HG03469 (cell line): Measurements from ENCODE around the gene PMEPA1.
"Not testable (repeated sequence)": the region's sequence is repeated elsewhere in the genome, so short reads cannot be mapped to it uniquely, and the experiment has no call there.

Experiments used
- ATAC-seq: cut with Tn5 transposase; IDR thresholded peaks from one replicate; pipeline ENCODE4 v1.9.1; 2021; ENCODE audit warnings: mild to moderate bottlenecking, moderate library complexity, moderate number of reproducible peaks; ENCODE audit not compliant: unreplicated experiment

Gene PMEPA1

DNA sequence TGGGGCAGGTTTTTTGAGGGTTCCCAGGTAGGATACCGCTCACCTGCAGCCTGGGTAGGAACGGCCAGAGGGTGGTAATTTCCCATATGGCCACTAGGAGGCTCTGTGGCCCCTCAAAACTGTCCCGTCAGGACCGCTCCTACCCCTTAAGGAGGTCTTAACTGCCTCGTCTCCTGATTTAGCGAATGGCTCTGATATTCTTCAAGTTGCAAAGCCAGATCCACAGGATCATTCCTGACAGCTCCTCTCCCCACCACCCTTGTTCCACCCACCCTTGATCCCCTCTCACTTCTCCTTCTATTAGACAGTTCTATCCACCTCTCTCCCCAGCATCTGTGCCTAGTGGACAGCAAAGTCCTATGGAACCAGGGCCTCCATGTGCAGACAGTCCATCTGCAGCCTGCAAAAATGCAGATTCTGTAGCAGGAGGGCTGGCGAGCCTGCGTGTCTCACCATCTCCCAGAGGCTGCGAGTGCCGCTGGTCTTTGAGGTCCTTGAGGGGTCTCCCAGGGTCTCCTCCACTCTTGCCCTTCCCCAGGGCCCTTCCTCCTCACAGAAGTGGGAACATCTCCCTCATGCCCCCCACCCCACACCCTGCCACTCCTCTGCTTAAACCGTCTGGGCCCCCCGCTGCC, 55.3 kb downstream of the PMEPA1 start:
- ATAC-seq = no peak

DNA sequence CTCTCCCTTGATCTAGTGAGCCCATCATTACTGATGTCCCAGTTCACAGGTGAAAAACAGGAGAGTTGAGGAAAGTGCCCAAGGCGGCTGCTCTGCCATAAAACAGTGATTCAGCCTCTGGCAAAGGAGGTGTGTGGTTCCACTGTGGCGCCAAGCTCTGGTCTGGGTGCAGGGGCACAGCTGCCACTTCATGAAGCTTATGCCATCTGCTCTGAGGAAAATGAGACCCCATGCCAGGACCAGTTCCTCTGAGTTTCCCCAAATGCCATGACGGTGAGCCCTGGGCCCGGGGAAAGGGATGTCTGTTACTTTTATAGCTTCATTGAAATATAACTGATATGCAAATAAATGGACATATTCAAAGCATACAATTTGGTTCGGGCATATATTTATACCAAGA, 55.9 kb downstream of the PMEPA1 start:
- no peak for ATAC-seq

- no peak for ATAC-seq
These were observed 56.3 kb downstream of the PMEPA1 start for GRCh38 chr20:57653546-57653900.

DNA sequence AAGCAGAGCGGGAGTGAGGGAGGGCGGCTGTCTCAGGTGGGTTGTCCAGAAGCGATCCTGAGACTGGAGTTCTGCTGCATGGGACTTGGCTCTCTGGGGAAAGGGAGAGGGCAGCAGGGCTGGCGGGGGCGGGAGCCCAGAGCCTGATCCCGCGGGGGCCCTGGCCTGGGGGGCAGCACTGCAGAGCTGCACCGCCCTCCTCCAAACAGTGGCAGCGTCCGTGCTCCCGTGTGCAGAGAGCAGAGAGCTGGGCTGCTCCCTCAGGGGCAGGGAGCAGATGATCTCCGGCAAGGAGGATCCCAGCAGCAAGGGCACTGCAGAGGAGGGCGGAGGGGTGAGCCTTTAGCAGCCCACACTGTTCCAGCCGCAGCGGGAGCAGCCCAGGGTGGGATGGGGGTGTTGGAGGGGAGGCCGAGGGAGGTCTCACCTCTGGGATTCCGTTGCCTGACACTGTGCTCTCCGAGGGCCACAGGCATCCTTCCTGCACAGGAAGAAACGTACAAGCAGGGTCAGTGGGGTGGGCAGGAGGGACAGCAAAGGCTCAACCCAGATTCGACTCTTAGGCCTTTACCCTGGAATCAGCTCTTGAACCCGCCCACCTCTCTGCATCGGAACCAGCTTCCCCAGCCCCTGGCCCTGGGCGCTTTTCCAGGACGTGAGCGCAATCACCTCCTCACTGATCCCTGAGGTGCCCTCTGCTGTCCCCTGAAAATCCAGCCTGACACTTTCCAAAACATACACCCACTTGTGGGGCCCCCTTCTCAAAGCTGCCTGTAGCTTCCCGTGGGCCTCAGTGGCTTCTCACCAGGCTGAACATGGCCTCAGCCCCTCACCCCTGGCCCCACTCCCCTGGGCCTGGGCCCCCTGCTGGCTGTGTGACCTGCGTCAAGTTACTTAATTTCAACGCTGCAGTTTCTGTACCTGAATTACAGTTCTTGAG, 56.9 kb downstream of the PMEPA1 start:
- ATAC-seq = no peak

- ATAC-seq = no peak
These were observed 57.8 kb downstream of the PMEPA1 start for GRCh38 chr20:57651881-57652605.

GRCh38 chr20:57650756-57651483, 58.9 kb downstream of the PMEPA1 start:
- no peak for ATAC-seq

- no peak for ATAC-seq
These were observed 59.5 kb downstream of the PMEPA1 start for GRCh38 chr20:57650266-57650665.

DNA sequence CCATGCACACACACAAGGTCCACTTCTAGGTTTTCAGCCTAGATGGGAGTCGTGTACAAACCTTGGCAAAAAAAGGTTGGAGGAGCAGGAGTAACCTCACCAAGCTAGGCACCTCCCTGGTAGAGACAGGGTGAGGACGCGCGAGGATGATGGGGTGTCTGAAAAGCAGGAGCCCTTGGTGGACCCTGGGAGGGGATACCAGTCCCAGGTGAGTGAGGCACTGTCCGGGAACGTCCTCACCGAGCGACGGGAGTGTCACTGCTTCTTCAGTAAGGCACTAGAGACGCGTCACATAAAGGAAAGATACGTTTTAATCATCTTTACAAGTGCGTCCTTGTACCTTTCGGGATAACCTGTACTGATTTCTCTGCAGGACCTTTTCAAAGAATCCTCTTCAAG, 60.2 kb downstream of the PMEPA1 start:
- ATAC-seq = no peak

- ATAC-seq = no peak
These were observed 60.8 kb downstream of the PMEPA1 start for GRCh38 chr20:57648878-57649616.

DNA sequence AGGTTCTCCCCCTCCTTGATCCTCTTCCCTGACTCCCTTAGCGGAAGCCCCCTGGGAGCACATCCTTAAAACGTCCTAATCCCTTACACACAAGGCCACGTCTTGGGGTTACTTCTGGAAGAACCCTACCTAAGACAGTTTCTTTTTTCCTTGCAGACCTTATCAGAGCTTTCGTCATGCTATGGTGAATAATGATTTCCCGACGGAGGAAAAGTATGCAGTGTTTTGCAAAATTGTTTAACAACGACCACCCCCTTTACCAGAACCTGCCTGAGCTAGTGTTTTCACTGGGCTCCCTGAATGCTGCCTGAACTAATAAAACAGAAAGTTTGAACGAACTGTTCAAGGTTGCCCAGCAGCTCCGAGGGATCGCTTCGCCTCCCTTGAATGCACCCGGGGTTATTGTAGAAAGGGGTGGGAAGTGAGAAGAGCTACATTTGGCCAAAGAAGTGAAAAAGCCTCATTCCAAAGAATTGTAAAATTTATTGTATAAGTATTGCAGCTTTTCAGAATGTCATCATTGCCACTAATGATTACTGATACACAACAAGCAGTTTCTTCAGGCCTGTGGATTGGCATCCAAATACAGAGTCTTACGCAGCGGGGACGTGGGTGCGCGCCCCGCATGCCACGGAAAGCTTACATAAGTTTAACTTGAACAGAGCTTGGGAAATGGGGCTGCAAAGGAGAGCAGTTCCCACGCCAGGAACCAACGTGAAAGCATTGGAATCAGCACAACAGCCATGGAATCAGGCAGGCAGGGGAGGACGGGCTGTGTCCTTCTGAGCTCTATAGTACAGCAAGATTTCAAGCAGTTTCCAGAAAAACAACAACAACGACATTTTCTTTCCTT, 61.7 kb downstream of the PMEPA1 start:
- ATAC-seq = no peak

DNA sequence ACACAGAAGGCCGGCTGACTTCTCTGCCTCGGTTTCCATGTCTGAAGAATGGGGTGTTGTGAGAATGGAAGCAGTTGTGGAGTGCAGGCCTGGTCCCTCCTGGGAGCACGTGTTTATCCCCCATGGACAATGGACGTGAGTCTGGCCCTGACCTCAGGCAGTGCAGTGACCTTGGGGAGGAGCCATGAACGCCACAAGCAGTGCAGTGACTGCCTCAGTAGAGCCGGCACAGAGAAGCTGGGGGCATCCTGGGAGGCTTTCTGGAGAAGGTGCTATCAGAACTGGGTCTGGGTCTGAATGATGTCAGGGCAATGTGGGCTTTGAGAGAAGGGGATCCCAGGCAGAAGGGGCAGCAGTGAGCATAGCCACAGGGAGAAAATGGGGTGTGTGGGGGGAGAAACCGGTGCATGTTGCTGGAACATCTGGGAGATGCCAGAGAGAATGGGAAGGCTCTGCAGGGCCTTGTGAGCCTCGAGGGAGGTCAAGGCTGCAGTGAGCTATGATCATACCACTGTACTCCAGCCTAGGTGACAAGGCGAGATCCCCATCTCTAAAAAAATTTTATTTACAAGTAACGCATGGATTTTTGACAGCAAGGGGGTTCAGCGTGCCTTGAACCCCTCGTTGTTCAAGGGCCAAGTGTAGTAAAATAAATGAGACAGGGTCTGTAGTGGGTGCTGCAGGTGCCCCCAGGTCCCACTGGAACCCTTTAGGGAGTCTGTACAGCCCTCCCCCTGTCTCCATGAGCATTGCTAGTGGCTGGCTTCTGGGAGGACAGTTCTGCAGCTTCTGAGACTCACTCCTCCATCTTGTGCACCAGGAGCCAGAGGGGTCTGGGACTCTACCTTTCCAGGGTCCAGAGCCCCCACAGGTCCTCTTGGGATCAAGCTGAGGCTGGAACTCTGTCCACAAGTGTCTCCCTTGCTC, 62.5 kb downstream of the PMEPA1 start:
- no peak for ATAC-seq

GRCh38 chr20:57638895-57639236, 70.9 kb downstream of the PMEPA1 start:
- ATAC-seq = no peak

DNA sequence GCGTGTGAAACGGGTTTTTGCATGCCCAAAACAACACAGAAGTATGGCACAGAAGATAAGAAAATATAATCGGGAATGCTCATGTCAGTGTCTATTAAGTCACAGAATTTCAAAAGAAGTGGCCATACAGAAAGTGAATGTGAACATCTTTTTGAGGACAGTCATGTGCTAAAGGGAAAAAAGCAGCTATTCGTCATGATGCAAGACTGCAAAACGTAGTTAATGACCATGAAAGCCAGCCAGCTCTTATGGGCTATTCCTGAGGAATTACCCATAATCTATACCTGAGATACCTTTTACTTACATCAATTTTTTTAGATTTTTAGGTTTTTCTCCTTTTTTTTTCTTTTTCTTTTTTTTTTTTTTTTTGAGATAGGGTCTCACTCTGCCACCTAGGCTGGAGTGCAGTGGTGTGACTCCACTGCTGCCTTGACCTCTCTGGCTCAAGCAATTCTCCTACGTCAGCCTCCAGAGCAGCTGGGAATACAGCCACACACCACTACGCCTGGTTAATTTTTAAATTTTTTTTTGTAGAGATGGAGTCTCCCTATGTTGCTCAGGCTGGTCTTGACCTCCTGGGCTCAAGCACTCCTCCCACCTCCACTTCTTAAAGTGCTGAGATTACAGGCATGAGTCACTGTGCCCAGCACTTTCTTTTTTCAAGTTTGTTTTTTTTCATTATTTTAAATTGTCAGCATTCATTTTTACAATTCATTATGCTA, 71.5 kb downstream of the PMEPA1 start:
- no peak for ATAC-seq

GRCh38 chr20:57633945-57634491, 75.8 kb downstream of the PMEPA1 start:
- no peak for ATAC-seq

GRCh38 chr20:57632286-57632685, 77.5 kb downstream of the PMEPA1 start:
- no peak for ATAC-seq

DNA sequence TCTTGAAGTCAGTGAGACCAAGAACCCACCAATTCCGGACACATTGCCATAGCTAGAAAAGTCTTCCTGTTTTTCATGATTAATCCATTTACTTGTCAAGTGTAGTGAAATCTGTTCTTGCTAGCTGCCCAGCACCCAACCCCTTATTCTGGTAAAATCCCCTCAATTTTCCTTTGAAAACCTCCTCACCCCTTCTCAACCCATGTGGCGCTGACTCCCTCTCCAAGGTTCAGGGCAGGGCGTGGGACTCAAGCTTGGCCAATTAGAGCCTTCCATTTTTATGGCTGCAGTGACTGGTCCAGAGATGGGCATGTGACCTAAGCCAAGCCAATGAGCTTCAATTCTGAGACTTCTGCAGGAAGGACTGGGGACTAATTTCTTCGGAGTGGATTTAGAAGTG, 79.8 kb downstream of the PMEPA1 start:
- ATAC-seq = no peak

- not testable (repeated sequence) for ATAC-seq
These were observed 80.3 kb downstream of the PMEPA1 start for GRCh38 chr20:57629491-57629901.

GRCh38 chr20:57628962-57629308, 80.9 kb downstream of the PMEPA1 start:
- not testable (repeated sequence) for ATAC-seq
